Measurements from ENCODE around the gene PKIB.
"Not testable (repeated sequence)": the region's sequence is repeated elsewhere in the genome, so short reads cannot be mapped to it uniquely, and the experiment has no call there.

PKIB gene

DNA sequence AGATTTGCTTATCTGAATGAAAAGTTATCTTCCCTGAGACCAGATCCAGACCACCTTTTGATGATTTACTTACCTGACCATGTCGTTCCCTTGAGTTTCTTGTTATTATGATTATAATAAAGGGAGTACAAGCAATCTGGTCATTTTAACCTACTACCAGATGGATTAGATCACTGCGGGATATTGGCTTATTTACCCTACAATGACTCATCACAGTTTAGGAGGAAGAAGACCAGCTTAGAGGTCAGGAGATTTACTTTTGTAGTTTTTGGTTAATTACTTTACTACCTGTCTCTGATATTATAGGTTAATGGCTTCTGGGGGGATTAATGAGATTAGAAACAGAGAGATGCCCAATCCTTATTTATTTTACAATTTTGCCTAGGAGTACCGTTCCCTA, 10.7 kb downstream of the PKIB start:
- no peak for DNase-seq (ENCODE audit: low read depth in 2 of 2)

DNA sequence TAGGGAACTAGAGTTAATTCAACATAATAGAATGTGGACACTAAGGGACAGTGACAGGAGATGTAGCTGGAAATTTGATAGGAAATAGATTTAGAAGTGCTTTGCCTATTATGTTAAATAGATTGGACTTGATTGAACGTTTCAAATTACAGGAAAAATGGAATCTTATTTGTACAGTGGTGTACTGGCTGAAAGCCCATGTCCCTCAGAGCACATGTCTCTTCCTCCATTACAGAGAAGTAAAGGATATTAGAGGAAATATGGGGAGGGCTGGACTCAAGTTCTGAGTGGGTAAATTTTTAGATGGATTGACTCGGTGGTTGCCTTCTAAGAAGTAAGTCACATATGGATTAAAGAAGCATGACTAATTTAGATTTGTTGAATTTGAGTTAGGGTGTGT, 11.4 kb downstream of the PKIB start:
- no peak for DNase-seq (ENCODE audit: low read depth in 2 of 2)

DNA sequence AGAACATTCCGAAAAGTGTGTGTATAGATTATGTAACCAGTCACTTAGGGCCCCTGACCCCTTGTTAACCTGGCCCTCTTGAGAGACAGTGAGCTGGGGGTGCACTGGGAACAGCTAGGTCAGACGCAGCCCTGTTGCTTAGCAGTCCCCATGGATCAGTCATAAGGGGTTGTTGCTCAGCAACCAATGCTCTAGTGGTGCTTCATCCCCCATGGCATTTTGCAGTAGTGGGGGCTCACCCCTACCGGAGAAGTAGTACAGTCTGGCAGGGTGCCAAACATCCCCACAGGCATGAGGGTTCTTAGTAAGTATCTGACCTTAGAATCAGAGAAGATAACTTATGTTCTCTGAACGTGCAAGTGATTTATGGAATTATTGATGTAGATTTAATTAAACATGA, 12.3 kb downstream of the PKIB start:
- DNase-seq (ENCODE audit: low read depth in 2 of 2), result no peak

DNA sequence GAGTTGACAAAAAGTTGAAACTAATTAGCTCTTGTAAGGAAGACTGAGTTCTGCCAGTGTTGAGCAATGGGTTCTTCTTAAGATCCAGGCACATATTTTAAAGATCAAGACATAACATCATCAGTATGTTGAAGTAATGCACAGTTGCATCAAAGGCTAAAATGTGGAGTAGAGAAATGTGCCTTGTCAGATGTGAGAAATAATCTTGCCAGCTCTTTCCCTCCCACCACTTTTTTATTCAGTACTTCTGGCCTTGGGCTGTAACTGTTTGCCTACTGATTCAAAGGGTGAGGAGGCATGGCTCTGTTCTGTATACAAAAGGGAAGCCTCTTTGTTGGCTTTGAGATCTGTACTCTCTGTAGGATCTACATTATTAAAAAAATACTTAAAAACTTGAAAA, 13.1 kb downstream of the PKIB start:
- DNase-seq (ENCODE audit: low read depth in 2 of 2), result no peak

DNA sequence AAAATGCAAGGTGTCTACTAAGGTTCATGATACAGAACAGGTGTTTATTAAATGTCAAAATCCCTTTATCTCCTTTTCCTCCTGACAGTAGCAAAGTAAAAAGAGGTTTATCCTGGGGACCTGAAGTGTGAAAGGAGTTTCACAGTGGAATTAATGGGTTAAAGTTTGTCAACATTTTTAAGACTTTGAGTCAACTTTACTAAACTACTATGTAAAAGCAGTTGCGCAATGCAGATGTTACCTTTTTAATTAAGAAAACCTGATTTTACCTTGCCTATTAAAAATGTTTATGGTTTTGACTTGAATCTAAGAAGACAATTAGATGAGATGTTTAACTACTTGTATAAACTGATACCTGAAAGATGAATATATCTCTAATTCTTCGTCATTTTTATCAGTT, 14.6 kb downstream of the PKIB start:
- no peak for DNase-seq (ENCODE audit: low read depth in 2 of 2)

DNA sequence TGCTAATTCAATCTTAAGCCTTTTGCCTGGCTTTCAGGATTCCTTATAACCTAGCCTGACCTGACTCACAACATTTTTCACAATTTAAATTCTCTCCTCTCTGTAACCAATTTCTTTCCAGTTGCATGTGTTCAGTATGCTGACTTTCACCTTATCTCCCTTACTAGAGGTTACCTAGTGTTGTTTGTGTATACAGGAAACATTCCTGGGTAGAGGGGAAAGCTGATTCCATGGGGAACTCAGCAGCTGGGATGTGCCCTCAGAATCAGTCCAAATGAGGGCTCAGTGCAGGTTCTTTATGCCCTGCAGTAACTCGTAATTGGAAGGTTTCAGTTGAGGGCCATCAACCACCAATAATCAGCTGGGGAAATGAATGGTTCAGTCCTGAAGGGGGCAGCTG, 18.5 kb downstream of the PKIB start:
- DNase-seq (ENCODE audit: low read depth in 2 of 2), result no peak

DNA sequence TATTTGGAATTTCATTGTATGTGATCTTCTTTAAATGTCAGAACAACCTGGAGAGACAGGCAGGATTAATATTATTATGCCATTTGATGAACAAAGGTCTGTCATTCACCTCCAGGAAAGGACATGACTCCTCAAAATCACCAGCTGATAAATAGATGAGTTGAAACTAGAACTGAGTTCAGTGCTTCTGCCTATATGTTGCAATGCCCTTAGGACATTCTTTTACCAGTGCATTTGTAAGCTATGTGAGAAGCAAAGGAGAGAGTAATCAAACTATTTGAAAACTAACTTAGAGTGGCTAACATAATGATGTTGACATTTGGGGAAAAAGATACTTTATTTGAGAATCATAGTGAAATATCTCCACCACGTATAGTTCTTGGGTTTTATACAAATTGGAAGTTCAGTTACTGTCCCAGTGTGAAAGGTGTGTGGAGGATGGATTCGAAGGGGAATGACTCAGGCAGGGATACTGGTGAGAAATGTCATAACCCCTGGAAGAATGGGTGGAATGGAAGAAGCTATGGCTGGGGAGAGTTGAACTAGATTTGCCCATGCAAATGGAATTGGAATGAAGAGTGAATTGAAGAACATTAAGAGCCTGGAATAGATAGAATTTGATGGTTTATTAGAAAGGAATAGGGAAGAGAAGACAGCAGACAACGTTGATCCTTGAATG, 21.5 kb downstream of the PKIB start:
- DNase-seq (ENCODE audit: low read depth in 2 of 2), result no peak

DNA sequence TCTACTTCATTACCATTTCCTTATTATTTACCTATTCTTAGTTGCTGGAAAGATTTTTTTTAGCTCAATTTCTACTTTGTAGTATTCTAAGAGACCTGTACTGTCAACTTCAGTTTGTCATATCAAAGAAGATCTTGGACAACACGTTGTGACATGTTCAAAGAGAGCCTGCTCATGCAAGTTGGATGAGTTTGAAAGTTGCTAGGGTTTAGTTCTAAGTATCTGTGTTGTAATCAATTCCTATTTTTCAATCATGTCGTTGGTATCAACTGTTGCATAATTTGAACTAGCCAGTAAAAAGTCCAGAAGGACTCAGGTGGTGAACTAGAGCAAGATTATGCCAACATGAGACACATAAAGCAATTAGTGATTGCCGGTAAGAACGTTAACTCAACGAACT, 30.2 kb downstream of the PKIB start:
- DNase-seq (ENCODE audit: low read depth in 2 of 2), result no peak

DNA sequence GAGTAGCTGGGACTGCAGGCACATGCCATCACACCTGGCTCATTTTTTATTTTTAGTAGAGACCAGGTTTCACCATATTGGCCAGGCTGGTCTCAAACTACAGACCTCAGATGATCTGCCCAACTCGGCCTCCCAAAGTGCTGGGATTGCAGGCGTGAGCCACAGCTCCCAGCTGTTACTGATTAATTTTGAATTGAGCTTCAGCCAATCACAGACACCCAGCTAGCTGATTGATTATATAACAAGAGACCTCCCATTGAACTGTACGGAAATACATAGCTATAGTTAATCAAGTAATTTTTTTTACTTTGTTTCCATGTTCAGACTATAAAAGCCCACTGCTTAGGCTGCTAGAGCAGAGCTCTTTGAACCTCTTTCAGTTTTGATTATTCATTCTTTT, 31.6 kb downstream of the PKIB start:
- DNase-seq (ENCODE audit: low read depth in 2 of 2), result no peak

DNA sequence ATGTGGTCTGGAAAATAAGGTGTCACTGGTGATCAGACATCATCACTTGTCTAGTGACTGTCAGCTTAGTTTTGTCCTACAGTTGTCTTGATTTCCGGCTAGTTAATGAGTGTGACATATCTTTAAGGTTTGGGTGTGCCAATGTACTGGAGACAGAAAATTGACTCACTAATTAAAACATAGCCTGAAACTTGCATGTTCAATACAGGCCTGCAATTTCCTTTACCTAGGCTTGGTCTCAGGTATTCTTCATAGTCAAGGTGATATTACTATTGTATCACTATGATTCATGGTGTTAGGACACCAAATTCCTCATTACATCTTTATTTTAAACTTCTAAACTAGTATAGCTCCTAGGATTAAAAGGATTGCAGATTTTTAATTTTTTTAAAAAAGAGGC, 32.4 kb downstream of the PKIB start:
- DNase-seq (ENCODE audit: low read depth in 2 of 2), result not testable (repeated sequence)

DNA sequence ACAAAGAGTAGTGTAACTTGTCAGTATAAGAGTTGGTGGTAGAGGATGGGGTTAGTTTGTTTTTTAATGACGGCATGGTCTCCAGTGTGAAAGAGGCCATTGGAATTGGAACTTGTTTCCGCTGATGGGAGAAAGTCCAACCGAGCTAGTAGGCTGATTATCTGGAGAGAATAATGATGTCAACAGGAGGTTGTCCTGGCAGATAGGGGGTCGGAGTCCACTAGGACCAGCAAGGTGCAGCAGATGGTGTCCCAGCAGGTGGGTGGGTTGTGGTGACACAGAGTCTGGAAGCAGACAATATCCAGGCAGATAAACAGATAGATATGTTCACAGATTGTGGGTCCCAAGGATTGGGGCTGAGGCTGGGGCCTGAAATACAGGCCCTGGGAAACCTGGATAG, 35.1 kb downstream of the PKIB start:
- no peak for DNase-seq (ENCODE audit: low read depth in 2 of 2)

DNA sequence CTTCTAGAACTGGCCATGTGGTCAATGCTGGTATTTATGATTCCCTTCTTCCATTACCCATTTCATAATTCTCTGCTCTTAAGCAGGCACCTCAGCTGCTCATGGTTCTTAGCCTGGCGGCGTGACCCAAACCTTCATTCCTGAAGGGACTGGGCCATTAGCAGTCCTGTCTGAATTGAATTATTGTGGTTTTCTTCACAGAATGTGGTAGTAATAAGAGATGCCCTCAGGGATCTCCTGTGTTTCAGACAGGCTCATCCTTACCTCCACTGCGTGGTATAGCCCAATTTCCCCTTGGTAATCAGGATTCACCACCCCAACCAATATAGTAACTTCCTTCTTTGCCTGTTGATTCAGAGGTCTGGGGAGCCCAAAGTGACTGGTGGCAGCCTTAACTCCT, 37.6 kb downstream of the PKIB start:
- DNase-seq (ENCODE audit: low read depth in 2 of 2), result no peak

DNA sequence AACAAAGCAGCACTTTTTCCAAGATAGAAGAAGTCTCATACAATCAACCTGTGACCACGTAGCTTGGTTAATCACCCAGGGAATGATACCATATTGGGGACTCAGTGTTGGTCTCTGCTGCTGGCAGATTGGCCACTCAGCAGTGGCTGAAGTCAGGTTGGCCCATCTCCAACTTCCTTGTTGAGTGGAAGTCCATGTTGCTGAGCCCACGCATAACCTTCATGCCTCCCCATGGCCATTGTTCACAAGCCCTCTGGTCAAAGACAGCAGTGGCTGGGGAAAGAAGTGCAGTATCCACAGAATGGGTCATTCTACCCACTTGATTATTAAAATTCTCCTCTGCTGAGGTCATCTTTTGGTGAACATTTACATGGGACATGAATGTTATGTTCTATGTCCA, 38.5 kb downstream of the PKIB start:
- no peak for DNase-seq (ENCODE audit: low read depth in 2 of 2)

DNA sequence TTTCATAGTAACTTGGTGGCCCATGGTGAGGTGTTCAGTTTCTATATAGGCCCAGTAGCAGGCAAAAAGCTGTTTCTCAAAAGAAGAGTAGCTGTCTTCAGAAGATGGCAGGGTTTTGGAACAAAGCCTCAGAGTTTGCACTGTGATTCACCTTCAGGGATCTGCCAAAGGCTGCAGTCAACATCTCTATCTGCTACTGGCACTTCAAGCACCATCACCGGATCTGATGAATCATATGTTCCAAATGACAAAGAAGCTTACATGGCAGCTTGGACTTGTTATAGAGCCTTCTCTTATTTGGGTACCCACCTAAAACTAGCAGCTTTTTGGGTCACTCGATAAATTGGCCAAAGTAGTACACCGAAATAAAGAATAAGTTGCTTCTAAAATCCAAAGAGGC, 39.5 kb downstream of the PKIB start:
- DNase-seq (ENCODE audit: low read depth in 2 of 2), result no peak

DNA sequence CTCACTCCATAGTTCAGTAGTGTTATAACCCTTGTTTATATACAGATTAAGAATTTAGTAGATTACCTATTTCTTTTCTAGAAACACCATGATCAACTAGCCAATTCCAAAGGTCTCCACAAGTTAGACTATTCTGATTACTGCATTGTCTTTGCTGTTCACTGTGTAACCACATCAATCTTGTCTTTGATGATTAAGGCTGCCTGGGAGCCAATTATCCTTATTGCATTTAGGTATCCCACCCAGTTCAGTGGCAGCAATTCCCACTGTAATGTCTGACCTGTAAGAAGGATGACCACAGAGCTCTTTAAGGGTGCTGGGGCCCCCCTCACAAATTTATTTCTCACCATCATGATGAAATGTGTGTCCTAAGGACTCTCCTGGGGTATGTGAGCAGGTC, 40.2 kb downstream of the PKIB start:
- DNase-seq (ENCODE audit: low read depth in 2 of 2), result no peak

DNA sequence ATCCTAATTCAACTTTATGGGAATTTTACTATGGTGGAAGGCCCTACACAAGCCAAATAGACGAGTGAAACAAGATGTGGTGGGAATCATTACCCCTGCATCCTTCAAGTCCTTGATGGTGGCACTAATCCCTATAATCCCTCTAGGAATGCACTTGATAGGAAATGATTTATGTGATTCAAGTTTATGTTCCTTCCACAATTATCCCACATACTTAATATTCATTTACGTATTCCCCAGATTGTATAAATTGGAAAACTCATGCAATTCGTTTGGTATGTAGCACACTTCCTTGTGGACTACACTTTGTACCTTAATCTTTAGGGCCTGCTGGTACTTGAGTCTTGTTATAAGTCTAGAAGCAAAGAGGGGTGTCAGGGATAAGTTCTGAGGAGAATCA, 40.8 kb downstream of the PKIB start:
- DNase-seq (ENCODE audit: low read depth in 2 of 2), result no peak

DNA sequence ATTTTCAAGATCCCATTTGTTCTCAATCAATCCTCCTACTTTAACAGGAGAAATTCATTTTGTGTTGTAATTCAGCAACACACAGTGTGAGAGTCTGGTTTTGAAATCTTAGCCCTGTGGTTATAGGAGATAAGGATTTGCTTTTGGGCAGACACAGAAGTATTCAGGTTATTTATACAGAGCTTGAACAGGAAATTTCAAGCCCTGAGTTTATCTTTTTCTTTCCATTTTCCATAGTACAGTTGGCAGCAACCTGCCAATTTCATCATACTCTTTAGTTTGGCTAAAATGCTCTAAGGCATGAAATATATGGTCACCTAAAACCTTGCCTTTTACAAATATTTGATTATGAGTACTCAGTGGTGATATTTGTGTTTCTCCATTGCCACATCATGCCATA, 41.4 kb downstream of the PKIB start:
- no peak for DNase-seq (ENCODE audit: low read depth in 2 of 2)

DNA sequence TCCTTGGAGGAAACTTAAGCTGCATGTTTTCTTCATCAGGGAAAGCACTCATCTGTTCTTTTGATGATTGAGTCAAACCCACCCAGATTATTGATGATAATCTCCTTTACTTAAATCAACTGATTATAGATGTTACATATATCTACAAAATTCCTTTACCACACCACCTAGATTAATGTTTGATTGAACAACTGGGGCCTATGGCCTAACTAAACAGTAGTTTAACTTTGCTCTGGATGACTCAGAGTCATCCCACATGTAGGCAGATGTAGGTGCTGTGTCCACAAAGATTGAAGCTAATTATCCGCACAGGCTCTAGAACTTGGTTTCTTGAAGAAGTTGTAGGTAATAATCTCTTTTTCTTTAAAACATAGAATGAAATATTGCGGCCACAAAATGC, 42.2 kb downstream of the PKIB start:
- no peak for DNase-seq (ENCODE audit: low read depth in 2 of 2)

DNA sequence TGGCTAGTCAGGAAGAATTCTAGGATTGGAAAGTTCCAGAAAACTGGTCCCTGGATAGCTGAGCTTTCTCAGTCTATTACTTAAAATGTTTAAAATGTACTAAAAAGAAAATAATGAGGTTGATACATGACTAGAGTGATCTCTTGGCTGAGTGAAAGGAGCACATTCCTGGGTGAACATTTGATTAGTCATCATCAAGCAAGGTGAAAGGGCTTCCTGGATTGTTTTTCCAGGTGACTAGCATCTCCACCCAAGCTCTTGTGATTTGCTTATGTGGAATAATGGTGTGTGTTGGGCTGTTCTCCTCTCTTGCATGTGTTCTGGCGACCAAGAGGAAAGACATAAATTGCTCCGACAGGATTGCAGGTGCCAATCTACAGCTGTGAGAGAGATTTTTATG, 42.9 kb downstream of the PKIB start:
- no peak for DNase-seq (ENCODE audit: low read depth in 2 of 2)

DNA sequence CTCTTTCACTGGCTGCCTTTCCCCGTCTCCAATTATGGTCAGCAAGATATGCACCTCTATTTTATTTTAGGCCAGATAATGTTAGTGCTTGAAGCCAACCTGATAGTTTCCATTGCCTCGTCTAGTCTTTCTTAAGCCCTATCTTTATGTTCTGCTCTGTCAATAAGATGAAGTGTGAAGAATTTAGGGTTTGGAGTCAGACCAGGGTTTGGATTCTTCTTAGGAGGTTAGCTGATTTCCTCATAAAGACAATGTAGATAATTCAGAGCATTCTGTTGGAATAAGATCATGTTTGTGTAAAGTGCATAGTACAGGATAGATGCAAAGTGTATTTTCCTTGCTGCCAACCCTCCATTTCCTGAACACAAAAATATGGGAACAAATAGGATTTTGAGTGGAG, 43.8 kb downstream of the PKIB start:
- no peak for DNase-seq (ENCODE audit: low read depth in 2 of 2)

DNA sequence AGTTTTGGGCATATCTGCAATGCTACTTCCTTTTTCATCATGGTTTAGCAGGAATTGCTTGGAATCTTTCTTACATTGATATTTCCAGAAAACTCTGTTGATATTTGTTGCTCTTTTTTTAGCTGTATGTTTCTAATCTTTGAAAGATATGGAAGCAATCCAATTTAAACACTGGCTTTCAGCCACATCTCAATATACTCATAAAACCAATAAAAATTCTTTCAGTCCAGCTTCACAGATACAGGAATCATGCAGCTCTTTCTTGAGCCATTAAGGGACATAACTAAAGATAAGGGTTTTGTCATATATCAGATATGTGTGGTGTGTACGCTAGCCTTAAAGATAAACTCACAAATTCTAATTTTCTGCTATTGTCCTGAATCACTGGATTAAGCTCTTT, 47.4 kb downstream of the PKIB start:
- no peak for DNase-seq (ENCODE audit: low read depth in 2 of 2)

DNA sequence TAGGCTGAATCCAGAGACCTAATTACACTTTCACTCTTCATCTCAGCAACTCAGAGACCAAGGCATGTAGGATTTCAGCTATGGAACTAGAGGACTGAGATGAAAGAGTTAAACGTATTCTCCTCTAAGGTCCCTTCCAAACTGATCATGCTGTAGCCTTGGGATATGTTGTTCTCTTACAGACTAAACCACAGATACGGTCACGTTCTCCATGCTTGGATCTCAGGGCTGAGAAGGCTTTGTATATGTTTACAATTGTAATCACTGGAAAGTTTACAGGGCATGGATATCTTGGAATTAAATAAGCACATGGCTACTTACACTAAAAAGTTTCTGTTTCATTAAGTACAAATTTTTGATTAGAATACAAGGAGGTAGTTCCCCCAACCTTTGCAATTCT, 50.1 kb downstream of the PKIB start:
- DNase-seq (ENCODE audit: low read depth in 2 of 2), result no peak

DNA sequence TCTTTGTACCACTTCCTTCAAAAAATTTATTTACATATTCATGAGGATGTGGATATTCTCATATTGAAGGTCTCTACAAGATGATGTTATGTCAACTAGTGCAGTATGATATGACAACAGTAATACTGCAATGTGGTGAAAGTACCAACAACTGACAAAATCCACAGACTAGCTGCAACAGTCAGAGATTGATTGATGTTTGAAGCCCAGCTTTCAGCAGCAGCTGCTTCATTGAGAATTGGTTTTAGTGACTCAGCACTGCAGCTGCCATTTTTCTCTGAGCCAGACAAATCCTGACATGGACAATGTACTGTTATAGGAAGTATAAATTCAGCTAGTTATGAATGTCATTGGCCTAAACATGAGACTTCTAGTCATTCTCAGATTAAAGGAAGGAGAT, 53.8 kb downstream of the PKIB start:
- DNase-seq (ENCODE audit: low read depth in 2 of 2), result no peak

DNA sequence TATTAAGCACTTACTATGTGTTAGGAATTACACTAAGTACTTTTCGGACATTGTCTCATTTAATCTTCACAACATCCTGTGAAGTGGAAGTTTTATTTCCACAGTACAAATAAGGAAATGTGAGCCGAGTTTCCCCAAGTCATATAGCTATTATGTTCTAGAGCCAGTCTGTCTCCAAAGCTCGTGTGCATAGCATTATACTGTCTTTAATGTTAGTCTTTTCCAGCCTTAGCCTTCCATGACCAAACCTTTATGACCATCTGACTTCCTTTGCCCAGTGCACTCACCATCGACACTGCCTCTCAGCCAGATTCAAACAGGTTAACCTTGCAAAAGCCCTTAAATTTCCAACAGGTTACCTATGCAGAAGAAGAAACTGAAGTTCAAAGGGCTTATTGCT, 55.7 kb downstream of the PKIB start:
- no peak for DNase-seq (ENCODE audit: low read depth in 2 of 2)

DNA sequence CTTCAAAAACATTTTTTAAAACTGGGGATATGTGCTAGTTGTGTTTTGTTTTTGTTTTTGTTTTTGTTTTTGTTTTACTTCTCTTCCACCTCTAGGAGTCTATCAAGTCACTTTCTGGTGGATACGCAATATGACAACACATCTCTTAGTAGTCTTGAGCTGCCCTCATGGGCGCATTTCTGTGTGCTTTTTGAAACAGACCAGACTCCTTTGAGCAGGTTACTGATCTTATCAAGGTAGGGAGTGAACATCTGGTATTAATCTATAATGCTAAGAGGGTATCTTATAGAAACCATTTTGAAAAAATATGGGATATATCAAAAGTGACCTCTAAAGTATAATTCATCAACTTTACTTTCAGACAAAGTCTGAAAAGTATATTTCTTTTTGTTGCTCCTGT, 56.2 kb downstream of the PKIB start:
- no peak for DNase-seq (ENCODE audit: low read depth in 2 of 2)
